ENCODE data around the gene C4A. TPM values are rescaled to one million over a fixed set of nuclear protein-coding genes. Genes with fewer than 3 reads are reported as not detected.
A peak's percentile ranks its signal among the peaks of the same experiment; 100 is the strongest.
"Not testable (repeated sequence)": the region's sequence is repeated elsewhere in the genome, so short reads cannot be mapped to it uniquely, and the experiment has no call there.

The C4A gene
- total RNA-seq, 4 donors from 2014 or later, result 16.9 to 210 (median 33.6) TPM

DNA sequence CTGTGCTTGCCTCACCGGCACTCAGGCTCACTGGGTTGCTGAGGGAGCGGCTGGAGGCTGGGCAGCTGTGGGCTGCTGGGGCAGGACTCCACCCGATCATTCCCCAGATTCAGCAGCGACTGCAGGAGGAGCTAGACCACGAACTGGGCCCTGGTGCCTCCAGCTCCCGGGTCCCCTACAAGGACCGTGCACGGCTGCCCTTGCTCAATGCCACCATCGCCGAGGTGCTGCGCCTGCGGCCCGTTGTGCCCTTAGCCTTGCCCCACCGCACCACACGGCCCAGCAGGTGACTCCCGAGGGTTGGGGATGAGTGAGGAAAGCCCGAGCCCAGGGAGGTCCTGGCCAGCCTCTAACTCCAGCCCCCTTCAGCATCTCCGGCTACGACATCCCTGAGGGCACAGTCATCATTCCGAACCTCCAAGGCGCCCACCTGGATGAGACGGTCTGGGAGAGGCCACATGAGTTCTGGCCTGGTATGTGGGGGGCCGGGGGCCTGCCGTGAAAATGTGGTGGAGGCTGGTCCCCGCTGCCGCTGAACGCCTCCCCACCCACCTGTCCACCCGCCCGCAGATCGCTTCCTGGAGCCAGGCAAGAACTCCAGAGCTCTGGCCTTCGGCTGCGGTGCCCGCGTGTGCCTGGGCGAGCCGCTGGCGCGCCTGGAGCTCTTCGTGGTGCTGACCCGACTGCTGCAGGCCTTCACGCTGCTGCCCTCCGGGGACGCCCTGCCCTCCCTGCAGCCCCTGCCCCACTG, 58.6 kb downstream of the C4A start:
- H3K27ac ChIP-seq; H3K27me3 ChIP-seq; intact Hi-C loops (cut with DNase I; ENCODE audit: low total_unique reads); DNase-seq; in situ Hi-C loops (cut with MboI; ENCODE audit: low pct_ligation_motif_present in 1 of 4, low pct_unique_long_range_greater_than_20kb in 1 of 4, low sequenced_read_pairs in 3 of 4); H3K4me3 ChIP-seq; H3K36me3 ChIP-seq; H3K9me3 ChIP-seq; H3K4me1 ChIP-seq: not testable (repeated sequence)
- 88% methylated on average over 5 of the region's 43 CpGs; no CpG with 5 or more reads in 1 of the 2 donors for WGBS, 2 donors (ENCODE audit: low coverage in 1 of 2)

DNA sequence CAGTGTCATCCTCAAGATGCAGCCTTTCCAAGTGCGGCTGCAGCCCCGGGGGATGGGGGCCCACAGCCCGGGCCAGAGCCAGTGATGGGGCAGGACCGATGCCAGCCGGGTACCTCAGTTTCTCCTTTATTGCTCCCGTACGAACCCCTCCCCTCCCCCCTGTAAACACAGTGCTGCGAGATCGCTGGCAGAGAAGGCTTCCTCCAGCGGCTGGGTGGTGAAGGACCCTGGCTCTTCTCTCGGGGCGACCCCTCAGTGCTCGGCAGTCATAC, 59.1 kb downstream of the C4A start:
- in situ Hi-C loops (cut with MboI; ENCODE audit: low pct_ligation_motif_present in 1 of 4, low pct_unique_long_range_greater_than_20kb in 1 of 4, low sequenced_read_pairs in 3 of 4); intact Hi-C loops (cut with DNase I; ENCODE audit: low total_unique reads); H3K4me3 ChIP-seq; H3K9me3 ChIP-seq; H3K27ac ChIP-seq; H3K36me3 ChIP-seq; H3K27me3 ChIP-seq; H3K4me1 ChIP-seq; DNase-seq: not testable (repeated sequence)
- no CpG with 5 or more reads among the region's 13 CpGs for WGBS, 2 donors (ENCODE audit: low coverage in 1 of 2)

DNA sequence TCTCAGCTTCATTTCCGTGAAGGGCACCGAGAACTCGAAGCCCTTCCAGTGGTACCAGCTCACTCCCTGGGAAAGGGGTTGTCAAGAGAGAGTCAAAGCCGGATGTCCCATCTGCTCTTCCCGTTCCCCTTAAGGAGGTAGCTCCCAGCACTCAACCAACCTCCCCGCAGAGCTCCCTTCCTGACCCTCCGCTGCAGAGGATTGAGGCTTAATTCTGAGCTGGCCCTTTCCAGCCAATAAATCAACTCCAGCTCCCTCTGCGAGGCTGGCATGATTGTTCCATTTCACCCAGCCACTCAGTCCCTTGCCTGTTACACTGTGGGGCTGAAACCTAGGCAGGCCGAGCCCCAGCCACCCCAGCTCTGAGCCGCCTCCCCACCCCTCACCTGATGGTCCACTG, 59.5 kb downstream of the C4A start:
- DNase-seq; intact Hi-C loops (cut with DNase I; ENCODE audit: low total_unique reads); H3K9me3 ChIP-seq: not testable (repeated sequence)

GRCh38 chr6:32042276-32042675, 60.4 kb downstream of the C4A start:
- H3K27ac ChIP-seq; H3K9me3 ChIP-seq; H3K4me1 ChIP-seq; intact Hi-C loops (cut with DNase I; ENCODE audit: low total_unique reads); H3K4me3 ChIP-seq; H3K27me3 ChIP-seq; H3K36me3 ChIP-seq; in situ Hi-C loops (cut with MboI; ENCODE audit: low pct_ligation_motif_present in 1 of 4, low pct_unique_long_range_greater_than_20kb in 1 of 4, low sequenced_read_pairs in 3 of 4); DNase-seq: not testable (repeated sequence)
- 94% methylated on average over 13 of the region's 15 CpGs; no CpG with 5 or more reads in 1 of the 2 donors for WGBS, 2 donors (ENCODE audit: low coverage in 1 of 2)

More for the DNA sequence above, 59.5 kb downstream of the C4A start:
- H3K27me3 ChIP-seq; H3K4me1 ChIP-seq; in situ Hi-C loops (cut with MboI; ENCODE audit: low pct_ligation_motif_present in 1 of 4, low pct_unique_long_range_greater_than_20kb in 1 of 4, low sequenced_read_pairs in 3 of 4); H3K4me3 ChIP-seq; H3K27ac ChIP-seq; H3K36me3 ChIP-seq: not testable (repeated sequence)
- WGBS, 2 donors (ENCODE audit: low coverage in 1 of 2), result 79% methylated on average over 5 of the region's 10 CpGs; no CpG with 5 or more reads in 1 of the 2 donors

DNA sequence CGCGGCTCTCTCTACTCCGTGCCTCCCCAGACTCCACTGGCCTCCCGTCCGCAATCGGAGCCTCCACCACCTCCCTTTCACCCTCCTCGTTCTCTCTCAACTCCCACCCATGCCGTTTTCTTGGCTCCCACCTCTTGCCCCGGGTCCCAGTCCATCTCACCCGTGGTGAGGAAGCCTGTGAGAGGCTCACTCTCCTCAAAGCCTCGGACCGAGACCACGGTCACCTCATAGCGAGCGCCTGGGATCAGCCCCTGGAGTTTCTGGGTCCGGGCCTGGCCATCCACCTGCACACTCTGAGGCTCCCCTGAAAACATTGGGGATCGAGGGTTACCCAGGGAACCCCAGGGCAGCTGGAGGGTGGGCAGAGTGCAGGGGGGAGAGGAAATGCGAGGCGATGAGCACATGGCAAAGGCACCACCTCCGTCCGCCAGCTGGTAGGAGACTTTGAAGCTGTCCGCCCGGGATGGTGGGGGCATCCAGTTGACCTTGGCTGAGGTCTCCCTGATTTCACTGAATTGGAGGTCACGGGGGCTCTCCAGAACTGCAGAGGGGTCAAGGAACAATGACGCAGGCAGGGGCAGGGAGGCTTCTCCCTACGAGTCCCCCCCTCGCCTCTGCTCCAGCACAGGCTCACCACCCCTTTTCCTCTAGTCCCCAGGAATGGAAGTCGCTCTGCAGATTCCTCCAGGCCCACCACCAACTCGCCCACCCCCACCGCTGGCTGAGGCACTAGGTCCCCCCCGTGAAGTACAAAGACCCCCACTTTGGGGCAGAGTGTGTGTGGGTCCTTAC, 61.9 kb downstream of the C4A start:
- H3K27me3 ChIP-seq; DNase-seq; H3K27ac ChIP-seq; H3K4me3 ChIP-seq; H3K36me3 ChIP-seq; in situ Hi-C loops (cut with MboI; ENCODE audit: low pct_ligation_motif_present in 1 of 4, low pct_unique_long_range_greater_than_20kb in 1 of 4, low sequenced_read_pairs in 3 of 4); H3K9me3 ChIP-seq; intact Hi-C loops (cut with DNase I; ENCODE audit: low total_unique reads): not testable (repeated sequence)
- H3K4me1 ChIP-seq, result peaks cover 3 to 16% (median 9%) of the 10 kb centered on the region in 4 donors
- 85 to 89% methylated on average over 4 to 17 of the region's 31 CpGs for WGBS, 2 donors (ENCODE audit: low coverage in 1 of 2)

DNA sequence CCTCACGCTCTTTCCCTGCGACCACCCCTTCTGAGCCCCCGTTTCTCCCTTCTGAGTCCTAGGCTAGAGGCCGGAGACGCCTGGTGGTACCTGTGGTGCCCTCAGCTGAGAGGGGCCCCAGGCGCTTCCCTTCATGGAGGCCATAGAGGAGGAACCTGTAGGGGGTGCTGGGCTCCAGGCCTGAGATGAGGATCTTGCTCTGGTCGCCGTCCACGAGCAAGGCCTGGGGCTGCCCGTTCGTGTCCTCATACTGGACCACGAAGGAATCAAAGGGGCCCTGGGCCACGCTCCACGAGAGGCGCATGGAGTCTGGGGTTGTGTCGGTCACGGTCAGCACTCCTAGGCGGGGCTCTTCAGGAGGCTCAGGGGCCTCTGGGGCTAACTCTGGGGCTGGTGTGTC, 63.1 kb downstream of the C4A start:
- H3K27ac ChIP-seq; H3K4me3 ChIP-seq; H3K9me3 ChIP-seq; H3K27me3 ChIP-seq; H3K36me3 ChIP-seq; intact Hi-C loops (cut with DNase I; ENCODE audit: low total_unique reads); DNase-seq; in situ Hi-C loops (cut with MboI; ENCODE audit: low pct_ligation_motif_present in 1 of 4, low pct_unique_long_range_greater_than_20kb in 1 of 4, low sequenced_read_pairs in 3 of 4): not testable (repeated sequence)
- WGBS, 2 donors (ENCODE audit: low coverage in 1 of 2), result 90% methylated on average over 12 of the region's 18 CpGs; no CpG with 5 or more reads in 1 of the 2 donors
- peaks cover 3 to 16% (median 9%) of the 10 kb centered on the region in 4 donors for H3K4me1 ChIP-seq

DNA sequence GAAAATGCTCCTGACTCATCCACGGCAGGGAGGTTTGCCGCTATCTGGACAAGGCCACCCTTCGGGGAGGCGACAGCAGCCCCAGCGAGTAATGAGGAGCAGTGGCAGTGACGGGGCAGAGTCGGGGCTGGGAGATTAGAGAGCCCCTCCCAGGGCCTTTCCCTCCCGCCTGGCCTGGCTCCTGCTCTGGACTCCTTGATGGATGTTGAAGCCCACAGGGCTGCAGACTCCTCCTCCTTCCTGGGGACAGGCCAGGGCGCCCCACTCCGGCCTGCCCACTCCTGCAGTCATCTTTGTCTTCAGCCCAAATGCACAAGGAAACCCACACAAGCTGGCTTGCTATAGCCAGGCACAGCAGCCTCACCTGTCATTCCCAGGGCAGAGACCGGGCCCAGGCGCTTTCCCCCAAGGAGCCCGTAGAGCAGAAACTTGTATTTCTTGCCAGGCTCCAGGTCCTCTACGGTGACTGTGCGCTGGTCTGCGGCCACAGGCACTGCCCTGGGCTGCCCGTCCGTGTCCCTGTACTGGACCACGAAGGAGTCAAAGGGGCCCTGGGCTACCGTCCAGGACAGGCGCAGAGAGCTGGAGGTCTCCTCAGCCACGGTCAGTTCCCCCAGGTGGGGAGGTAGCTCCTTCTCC, 64.1 kb downstream of the C4A start:
- Histone ChIP-seq H3K4me3 (no peak overlapping the region), H3K27ac (peak overlapping the region; percentile 46 to 79 (median 60)), H3K27me3 (no peaks in the 10 kb centered on the region), H3K4me1 (peaks cover 3 to 16% (median 9%) of the 10 kb centered on the region in 4 donors), H3K36me3 (no peaks in the 10 kb centered on the region), H3K9me3 (no peaks in the 10 kb centered on the region)
- in situ Hi-C loops (cut with MboI; ENCODE audit: low pct_ligation_motif_present in 1 of 4, low pct_unique_long_range_greater_than_20kb in 1 of 4, low sequenced_read_pairs in 3 of 4) (no loop called here), intact Hi-C loops (cut with DNase I; ENCODE audit: low total_unique reads) (no loop called here)
- no peak for DNase-seq
- WGBS, 2 donors (ENCODE audit: low coverage in 1 of 2), result 82% methylated on average over 16 of the region's 22 CpGs; no CpG with 5 or more reads in 1 of the 2 donors
- TF ChIP-seq POLR2A (IDR thresholded peaks at IDR 0.05), result no peak
- no peak for TF ChIP-seq POLR2AphosphoS5 (IDR thresholded peaks at IDR 0.05)
- no peak for TF ChIP-seq EP300 (IDR thresholded peaks at IDR 0.05; ENCODE audit: low read depth)
- TF ChIP-seq, protein P1, sequence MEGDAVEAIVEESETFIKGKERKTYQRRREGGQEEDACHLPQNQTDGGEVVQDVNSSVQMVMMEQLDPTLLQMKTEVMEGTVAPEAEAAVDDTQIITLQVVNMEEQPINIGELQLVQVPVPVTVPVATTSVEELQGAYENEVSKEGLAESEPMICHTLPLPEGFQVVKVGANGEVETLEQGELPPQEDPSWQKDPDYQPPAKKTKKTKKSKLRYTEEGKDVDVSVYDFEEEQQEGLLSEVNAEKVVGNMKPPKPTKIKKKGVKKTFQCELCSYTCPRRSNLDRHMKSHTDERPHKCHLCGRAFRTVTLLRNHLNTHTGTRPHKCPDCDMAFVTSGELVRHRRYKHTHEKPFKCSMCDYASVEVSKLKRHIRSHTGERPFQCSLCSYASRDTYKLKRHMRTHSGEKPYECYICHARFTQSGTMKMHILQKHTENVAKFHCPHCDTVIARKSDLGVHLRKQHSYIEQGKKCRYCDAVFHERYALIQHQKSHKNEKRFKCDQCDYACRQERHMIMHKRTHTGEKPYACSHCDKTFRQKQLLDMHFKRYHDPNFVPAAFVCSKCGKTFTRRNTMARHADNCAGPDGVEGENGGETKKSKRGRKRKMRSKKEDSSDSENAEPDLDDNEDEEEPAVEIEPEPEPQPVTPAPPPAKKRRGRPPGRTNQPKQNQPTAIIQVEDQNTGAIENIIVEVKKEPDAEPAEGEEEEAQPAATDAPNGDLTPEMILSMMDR (IDR thresholded peaks at IDR 0.05), result no peak

All from transverse colon (tissue), 4 donors.